CD14-positive monocyte (primary cell): Measurements from ENCODE around the gene RRP9. TPM values are rescaled to one million over a fixed set of nuclear protein-coding genes. Genes with fewer than 3 reads are reported as not detected.

Experiments used
- DNase-seq, 3 donors: peaks; one replicate each; pipeline ENCODE4 v3.0.0-alpha.2; 2011 to 2022
- H2AFZ ChIP-seq: 2 replicates; pipeline ENCODE4 v1.6.0; 2012; ENCODE audit warnings: mild to moderate bottlenecking, low read depth, low read length, inconsistent platforms; ENCODE audit not compliant: insufficient read depth, poor library complexity, severe bottlenecking
- H3K27ac ChIP-seq, 2 donors: 1 replicate in 1 of 2; 2 replicates in 1 of 2; pipeline ENCODE4 v1.5.1; 2012 to 2013; ENCODE audit warnings: low read length in 2 of 2, control low read depth in 1 of 2, inconsistent platforms in 1 of 2, low read depth in 1 of 2, mild to moderate bottlenecking in 1 of 2
- H3K27me3 ChIP-seq, 2 donors: one replicate each; pipeline versions ENCODE4 v1.6.0 to v1.6.1; 2011 to 2013; ENCODE audit warnings: low read length in 2 of 2; ENCODE audit not compliant: control insufficient read depth in 2 of 2, insufficient read depth in 2 of 2
- H3K36me3 ChIP-seq, 2 donors: replicated peaks in 1 of 2; 1 replicate in 1 of 2; 2 replicates in 1 of 2; pipeline versions ENCODE4 v1.5.1 to v1.6.1; 2012 to 2013; ENCODE audit warnings: low read length in 2 of 2, control low read depth in 1 of 2, inconsistent platforms in 1 of 2, mild to moderate bottlenecking in 1 of 2; ENCODE audit not compliant: insufficient read depth in 2 of 2, control insufficient read depth in 1 of 2
- H3K4me1 ChIP-seq, 2 donors: 1 replicate in 1 of 2; 2 replicates in 1 of 2; pipeline versions ENCODE4 v1.5.1 to v1.6.1; 2012 to 2013; ENCODE audit warnings: low read length in 2 of 2, control low read depth in 1 of 2, inconsistent platforms in 1 of 2, mild to moderate bottlenecking in 1 of 2, moderate library complexity in 1 of 2; ENCODE audit not compliant: insufficient read depth in 2 of 2, control insufficient read depth in 1 of 2
- H3K4me2 ChIP-seq: replicated peaks from 2 replicates; pipeline ENCODE3; 2012; ENCODE audit warnings: low read length, moderate library complexity, mild to moderate bottlenecking; ENCODE audit not compliant: poor library complexity, severe bottlenecking; ENCODE audit errors: extremely low read depth
- H3K4me3 ChIP-seq, 3 experiments: fragments of 200-600 bp in 1 of 3; sonication (generic) in 1 of 3; replicated peaks in 1 of 3; 1 replicate in 2 of 3; 2 replicates in 1 of 3; pipeline ENCODE4 v1.5.1; 2011 to 2013; ENCODE audit warnings: low read length in 3 of 3, mild to moderate bottlenecking in 3 of 3, control low read depth in 2 of 3, low read depth in 2 of 3, inconsistent platforms in 1 of 3, moderate library complexity in 1 of 3
- H3K79me2 ChIP-seq: 2 replicates; pipeline ENCODE4 v1.6.0; 2012; ENCODE audit warnings: mild to moderate bottlenecking, control low read depth, inconsistent platforms, low read length, moderate library complexity; ENCODE audit not compliant: insufficient read depth
- H3K9ac ChIP-seq: 2 replicates; pipeline ENCODE4 v1.6.0; 2017; ENCODE audit warnings: low read length, mild to moderate bottlenecking; ENCODE audit not compliant: insufficient read depth, poor library complexity, severe bottlenecking
- H3K9me3 ChIP-seq, 2 donors: replicated peaks in 1 of 2; 1 replicate in 1 of 2; 2 replicates in 1 of 2; pipeline versions ENCODE4 v1.5.1 to v1.6.1; 2012 to 2013; ENCODE audit warnings: low read length in 2 of 2, control low read depth in 1 of 2; ENCODE audit not compliant: control insufficient read depth in 1 of 2, insufficient read depth in 1 of 2
- H4K20me1 ChIP-seq: 2 replicates; pipeline ENCODE4 v1.6.0; 2012; ENCODE audit warnings: mild to moderate bottlenecking, low read length, control low read depth, moderate library complexity; ENCODE audit not compliant: insufficient read depth
- H3K27ac Mint-ChIP-seq, 7 donors: one replicate each; pipeline ENCODE4 v1.8.0; 2020; ENCODE audit warnings: mild to moderate bottlenecking in 7 of 7, mixed read lengths in 7 of 7, moderate library complexity in 6 of 7, inconsistent platforms in 2 of 7
- H3K27me3 Mint-ChIP-seq, 3 donors: one replicate each; pipeline ENCODE4 v1.8.0; 2021 to 2022; ENCODE audit warnings: low read depth in 3 of 3, mild to moderate bottlenecking in 3 of 3, mixed read lengths in 3 of 3, moderate library complexity in 3 of 3, inconsistent platforms in 1 of 3
- H3K36me3 Mint-ChIP-seq, 2 donors: one replicate each; pipeline ENCODE4 v1.8.0; 2020; ENCODE audit warnings: mixed read lengths in 2 of 2, inconsistent platforms in 1 of 2, mild to moderate bottlenecking in 1 of 2
- H3K4me1 Mint-ChIP-seq: one replicate; pipeline ENCODE4 v1.8.0; 2020; ENCODE audit warnings: mild to moderate bottlenecking, mixed read lengths
- H3K4me3 Mint-ChIP-seq, 2 donors: one replicate each; pipeline ENCODE4 v1.8.0; 2020; ENCODE audit warnings: mild to moderate bottlenecking in 2 of 2, mixed read lengths in 2 of 2, moderate library complexity in 1 of 2
- H3K9me3 Mint-ChIP-seq, 7 donors: one replicate each; pipeline ENCODE4 v1.8.0; 2020 to 2022; ENCODE audit warnings: mixed read lengths in 7 of 7, mild to moderate bottlenecking in 6 of 7, moderate library complexity in 6 of 7, inconsistent platforms in 2 of 7
- WGBS: methylation state at CpG from one replicate; pipeline ENCODE4 v1.1.5; 2013; ENCODE audit warnings: missing lambda C conversion rate; ENCODE audit not compliant: insufficient coverage; 5-methylcytosine and 5-hydroxymethylcytosine counted together
- intact Hi-C, 2 donors: fragments of 100-400 bp; cut with micrococcal nuclease; formaldehyde crosslinking; loops; one replicate each; pipeline versions ENCODE4 v1.15.0 to v1.15.1; 2023
- polyA plus RNA-seq, 3 donors: library from polyadenylated mRNA; depleted of rRNA in 1 of 3; unstranded in 2 of 3; stranded (reverse) in 1 of 3; fragments of 300-500 nt in 2 of 3; fragments of >200 nt in 1 of 3; fragmentation: Illumina TruSeq in 2 of 3; gene quantifications; 1 replicate in 2 of 3; 2 replicates in 1 of 3; pipeline ENCODE4 v1.2.3, GENCODE V29; 2012 to 2021
- TF ChIP-seq, protein P1 (sequence below): fragments of 200-600 bp; IDR thresholded peaks from one replicate; pipeline ENCODE4 v1.8.0; 2022; ENCODE audit warnings: antibody characterized with exemption, mild to moderate bottlenecking

The RRP9 gene
- polyA plus RNA-seq, 3 donors: 6.7 to 10.4 (median 9.9) TPM

DNA sequence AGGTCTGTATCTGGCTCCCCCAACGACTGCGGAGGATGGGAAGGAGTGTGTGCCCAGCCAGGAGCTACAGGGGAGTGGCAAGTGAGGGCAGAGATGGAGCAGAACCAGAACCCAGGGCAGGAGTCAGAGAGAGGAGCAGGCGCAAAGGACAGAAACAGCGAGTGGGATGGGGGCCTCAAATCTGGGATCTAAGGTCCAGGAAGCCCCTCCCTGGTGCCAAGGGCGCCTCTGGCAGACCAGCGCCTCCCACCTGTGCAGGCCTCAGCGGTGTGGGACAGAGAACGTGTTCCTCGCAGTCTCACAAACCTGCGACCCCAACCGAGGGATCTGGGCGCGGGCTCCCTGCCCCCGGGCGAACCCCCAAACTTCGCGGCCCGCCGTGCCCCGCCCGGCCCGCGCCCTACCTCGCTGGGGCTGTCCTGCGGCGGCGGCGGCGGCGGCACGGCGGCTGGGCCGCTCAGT is 25.2 kb upstream of the RRP9 start:
- Histone ChIP-seq H4K20me1 (peaks cover 4% of the 10 kb centered on the region), H3K4me2 (peak overlapping the region; percentile 77), H3K9ac (peak overlapping the region; percentile 40), H2AFZ (peak overlapping the region; percentile 48), H3K27ac (no peak overlapping the region), H3K9me3 (no peaks in the 10 kb centered on the region), H3K36me3 (no peaks in the 10 kb centered on the region), H3K4me3 (peak overlapping the region in 1 of 3 experiments; percentile 50), H3K4me1 (peaks cover 9 to 14% of the 10 kb centered on the region in 2 donors), H3K79me2 (no peaks in the 10 kb centered on the region), H3K27me3 (peaks cover 10 to 54% of the 10 kb centered on the region in 2 donors)
- peaks cover 12% of the 10 kb centered on the region for H3K4me1 Mint-ChIP-seq
- H3K27ac Mint-ChIP-seq: no peak overlapping the region
- H3K27me3 Mint-ChIP-seq: peaks cover 38 to 62% (median 44%) of the 10 kb centered on the region in 3 donors
- no peak for DNase-seq
- H3K4me3 Mint-ChIP-seq: peak overlapping the region; percentile 34 to 83
- 2% methylated on average over 31 of the region's 33 CpGs for WGBS
- peaks cover 0 to 17% (median 0%) of the 10 kb centered on the region in 7 donors for H3K9me3 Mint-ChIP-seq
- intact Hi-C loops: no loop called here
- H3K36me3 Mint-ChIP-seq: peaks cover 10 to 12% of the 10 kb centered on the region in 2 donors
- TF ChIP-seq, protein P1, sequence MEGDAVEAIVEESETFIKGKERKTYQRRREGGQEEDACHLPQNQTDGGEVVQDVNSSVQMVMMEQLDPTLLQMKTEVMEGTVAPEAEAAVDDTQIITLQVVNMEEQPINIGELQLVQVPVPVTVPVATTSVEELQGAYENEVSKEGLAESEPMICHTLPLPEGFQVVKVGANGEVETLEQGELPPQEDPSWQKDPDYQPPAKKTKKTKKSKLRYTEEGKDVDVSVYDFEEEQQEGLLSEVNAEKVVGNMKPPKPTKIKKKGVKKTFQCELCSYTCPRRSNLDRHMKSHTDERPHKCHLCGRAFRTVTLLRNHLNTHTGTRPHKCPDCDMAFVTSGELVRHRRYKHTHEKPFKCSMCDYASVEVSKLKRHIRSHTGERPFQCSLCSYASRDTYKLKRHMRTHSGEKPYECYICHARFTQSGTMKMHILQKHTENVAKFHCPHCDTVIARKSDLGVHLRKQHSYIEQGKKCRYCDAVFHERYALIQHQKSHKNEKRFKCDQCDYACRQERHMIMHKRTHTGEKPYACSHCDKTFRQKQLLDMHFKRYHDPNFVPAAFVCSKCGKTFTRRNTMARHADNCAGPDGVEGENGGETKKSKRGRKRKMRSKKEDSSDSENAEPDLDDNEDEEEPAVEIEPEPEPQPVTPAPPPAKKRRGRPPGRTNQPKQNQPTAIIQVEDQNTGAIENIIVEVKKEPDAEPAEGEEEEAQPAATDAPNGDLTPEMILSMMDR: no peak

DNA sequence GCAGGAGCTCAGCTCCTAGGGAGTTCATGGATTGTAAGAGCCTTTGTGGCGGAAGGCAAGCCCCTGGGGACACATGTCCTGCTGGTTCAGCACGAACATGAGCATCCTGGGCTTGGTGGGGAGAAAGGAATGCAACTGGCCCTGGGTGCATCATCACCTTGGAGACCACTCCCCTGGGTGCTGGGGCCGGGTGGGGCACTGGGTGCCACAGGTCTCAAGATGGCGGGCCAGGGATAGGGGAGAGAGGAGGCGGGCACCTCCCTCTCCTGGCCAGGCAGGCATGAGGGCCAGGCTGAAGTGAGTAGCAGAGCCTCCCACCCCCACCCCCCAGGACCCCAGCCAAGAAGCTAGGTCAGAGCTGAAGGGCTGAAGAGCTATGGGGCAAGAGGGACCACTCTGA is 24.8 kb upstream of the RRP9 start:
- Histone ChIP-seq H3K4me3 (no peak overlapping the region), H3K79me2 (no peaks in the 10 kb centered on the region), H3K36me3 (no peaks in the 10 kb centered on the region), H3K4me2 (no peak overlapping the region), H2AFZ (no peak overlapping the region), H3K9me3 (no peaks in the 10 kb centered on the region), H3K27me3 (peaks cover 10 to 54% of the 10 kb centered on the region in 2 donors), H4K20me1 (peaks cover 4% of the 10 kb centered on the region), H3K4me1 (peaks cover 9 to 14% of the 10 kb centered on the region in 2 donors), H3K27ac (no peak overlapping the region), H3K9ac (no peak overlapping the region)
- Mint-ChIP-seq H3K27me3 (peaks cover 42 to 66% (median 44%) of the 10 kb centered on the region in 3 donors), H3K36me3 (peaks cover 10 to 12% of the 10 kb centered on the region in 2 donors), H3K9me3 (peaks cover 0 to 17% (median 0%) of the 10 kb centered on the region in 7 donors), H3K27ac (no peak overlapping the region), H3K4me1 (peaks cover 14% of the 10 kb centered on the region), H3K4me3 (peak overlapping the region; percentile 34 to 83)
- no peak for DNase-seq
- 100% methylated on average over 2 of the region's 5 CpGs for WGBS
- TF ChIP-seq, protein P1: no peak
- intact Hi-C loops: no loop called here
